Measurements from ENCODE around the gene FKBP2.
"Not testable (repeated sequence)": the region's sequence is repeated elsewhere in the genome, so short reads cannot be mapped to it uniquely, and the experiment has no call there.

The FKBP2 gene

GRCh38 chr11:64245401-64245796, 4.5 kb downstream of the FKBP2 start:
- TF ChIP-seq, protein P1, sequence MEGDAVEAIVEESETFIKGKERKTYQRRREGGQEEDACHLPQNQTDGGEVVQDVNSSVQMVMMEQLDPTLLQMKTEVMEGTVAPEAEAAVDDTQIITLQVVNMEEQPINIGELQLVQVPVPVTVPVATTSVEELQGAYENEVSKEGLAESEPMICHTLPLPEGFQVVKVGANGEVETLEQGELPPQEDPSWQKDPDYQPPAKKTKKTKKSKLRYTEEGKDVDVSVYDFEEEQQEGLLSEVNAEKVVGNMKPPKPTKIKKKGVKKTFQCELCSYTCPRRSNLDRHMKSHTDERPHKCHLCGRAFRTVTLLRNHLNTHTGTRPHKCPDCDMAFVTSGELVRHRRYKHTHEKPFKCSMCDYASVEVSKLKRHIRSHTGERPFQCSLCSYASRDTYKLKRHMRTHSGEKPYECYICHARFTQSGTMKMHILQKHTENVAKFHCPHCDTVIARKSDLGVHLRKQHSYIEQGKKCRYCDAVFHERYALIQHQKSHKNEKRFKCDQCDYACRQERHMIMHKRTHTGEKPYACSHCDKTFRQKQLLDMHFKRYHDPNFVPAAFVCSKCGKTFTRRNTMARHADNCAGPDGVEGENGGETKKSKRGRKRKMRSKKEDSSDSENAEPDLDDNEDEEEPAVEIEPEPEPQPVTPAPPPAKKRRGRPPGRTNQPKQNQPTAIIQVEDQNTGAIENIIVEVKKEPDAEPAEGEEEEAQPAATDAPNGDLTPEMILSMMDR (IDR thresholded peaks at IDR 0.05; ENCODE audit: control insufficient read depth, extremely low read depth, insufficient read depth): no peak
- no peak for DNase-seq (ENCODE audit: low read depth)
- H3K4me3 ChIP-seq (ENCODE audit: low read depth, low read length): peak overlapping the region; percentile 96

- TF ChIP-seq, protein P1 (IDR thresholded peaks at IDR 0.05; ENCODE audit: control insufficient read depth, extremely low read depth, insufficient read depth): no peak
- H3K4me3 ChIP-seq (ENCODE audit: low read depth, low read length): peak overlapping the region; percentile 96
- DNase-seq (ENCODE audit: low read depth): no peak
Measured at GRCh38 chr11:64245797-64246620, 5.1 kb downstream of the FKBP2 start.

- DNase-seq (ENCODE audit: low read depth): not testable (repeated sequence)
- H3K4me3 ChIP-seq (ENCODE audit: low read depth, low read length): peak overlapping the region; percentile 96
Measured at GRCh38 chr11:64246621-64246870, 5.7 kb downstream of the FKBP2 start.

DNA sequence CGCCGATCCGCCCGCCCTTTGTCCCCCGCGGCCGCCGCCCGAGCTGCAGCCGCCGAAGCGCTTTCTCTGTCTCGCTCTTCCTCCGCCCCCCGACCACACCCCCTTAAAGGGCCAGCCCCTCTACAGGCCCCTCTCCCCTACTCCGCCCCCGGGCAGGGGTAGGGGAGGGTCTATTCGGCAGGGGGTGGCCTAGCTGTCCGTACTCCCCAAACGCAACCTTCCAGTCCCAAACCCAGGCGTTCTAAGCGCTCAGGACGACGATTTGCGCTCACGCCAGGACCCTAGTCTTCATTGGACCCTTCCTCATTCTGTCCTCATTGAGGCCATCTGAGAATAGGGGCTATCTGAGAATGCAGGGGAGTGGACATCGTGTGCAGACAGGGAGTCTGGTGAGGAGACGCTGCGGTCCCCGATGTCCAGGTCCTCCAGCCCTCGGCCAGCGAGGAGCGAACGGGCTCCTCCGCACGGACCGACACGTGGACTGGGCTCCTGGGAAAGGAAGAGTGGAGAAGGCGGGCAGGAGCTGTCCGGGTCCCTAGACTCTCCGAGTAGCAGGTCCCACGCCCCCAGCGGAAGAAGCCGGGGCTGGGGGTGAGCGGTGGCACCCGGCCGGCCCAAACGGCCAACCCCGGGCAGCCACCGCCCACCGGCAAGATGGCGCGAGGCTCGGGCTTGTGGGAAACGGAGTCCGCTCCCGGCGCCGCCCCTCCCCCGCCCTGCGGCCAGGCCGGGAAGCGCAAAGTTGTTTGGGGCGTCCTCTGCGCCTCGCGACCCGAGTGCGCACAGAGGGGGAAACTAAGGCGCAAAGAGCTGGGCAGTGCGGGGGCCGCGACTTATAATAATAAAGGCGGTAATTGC, 6.2 kb downstream of the FKBP2 start, which contains the start of gene PPP1R14B:
Gene PPP1R14B, minus strand, starts transcription at position 73 of the 858 bp plus-strand sequence. CDS start 270 bp downstream, outside the sequence.
- H3K4me3 ChIP-seq (ENCODE audit: low read depth, low read length): peak within 1 kb of the TSS; percentile 96
- TF ChIP-seq, protein P1 (IDR thresholded peaks at IDR 0.05; ENCODE audit: control insufficient read depth, extremely low read depth, insufficient read depth): 0 out of 2 replicates have a peak, but pooled peaks have one; percentile 4
- DNase-seq (ENCODE audit: low read depth): no peak

GRCh38 chr11:64247729-64248531, 7.0 kb downstream of the FKBP2 start:
- TF ChIP-seq, protein P1 (IDR thresholded peaks at IDR 0.05; ENCODE audit: control insufficient read depth, extremely low read depth, insufficient read depth): no peak
- peak overlapping the region; percentile 64 for H3K4me3 ChIP-seq (ENCODE audit: low read depth, low read length)
- no peak for DNase-seq (ENCODE audit: low read depth)

- DNase-seq (ENCODE audit: low read depth): no peak
- TF ChIP-seq, protein P1 (IDR thresholded peaks at IDR 0.05; ENCODE audit: control insufficient read depth, extremely low read depth, insufficient read depth): no peak
- H3K4me3 ChIP-seq (ENCODE audit: low read depth, low read length): no peak overlapping the region
Measured at GRCh38 chr11:64248578-64248977, 7.7 kb downstream of the FKBP2 start.

DNA sequence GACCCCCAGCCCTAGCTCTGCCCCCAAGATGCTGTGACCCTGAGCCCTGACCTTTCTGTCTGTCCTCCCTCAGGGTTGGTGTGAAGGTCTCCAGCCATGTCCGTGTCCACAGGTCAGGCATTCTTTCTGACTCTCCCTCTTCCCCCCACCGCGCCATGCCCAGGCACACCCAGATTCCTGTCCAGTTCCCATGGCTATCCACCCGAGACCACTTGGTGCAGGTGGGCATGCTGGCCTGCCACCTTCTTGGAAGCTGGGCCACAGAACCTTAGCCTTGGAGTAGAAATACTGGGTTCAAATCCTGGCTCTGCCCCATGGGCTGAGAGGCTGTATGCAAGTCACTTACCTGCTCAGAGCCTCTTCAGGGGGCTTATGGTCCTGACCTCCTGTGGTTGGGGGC, 8.1 kb downstream of the FKBP2 start:
- TF ChIP-seq, protein P1 (IDR thresholded peaks at IDR 0.05; ENCODE audit: control insufficient read depth, extremely low read depth, insufficient read depth): no peak
- no peak for DNase-seq (ENCODE audit: low read depth)
- H3K4me3 ChIP-seq (ENCODE audit: low read depth, low read length): no peak overlapping the region
